ENCODE results near the gene EPHA10.

DNA sequence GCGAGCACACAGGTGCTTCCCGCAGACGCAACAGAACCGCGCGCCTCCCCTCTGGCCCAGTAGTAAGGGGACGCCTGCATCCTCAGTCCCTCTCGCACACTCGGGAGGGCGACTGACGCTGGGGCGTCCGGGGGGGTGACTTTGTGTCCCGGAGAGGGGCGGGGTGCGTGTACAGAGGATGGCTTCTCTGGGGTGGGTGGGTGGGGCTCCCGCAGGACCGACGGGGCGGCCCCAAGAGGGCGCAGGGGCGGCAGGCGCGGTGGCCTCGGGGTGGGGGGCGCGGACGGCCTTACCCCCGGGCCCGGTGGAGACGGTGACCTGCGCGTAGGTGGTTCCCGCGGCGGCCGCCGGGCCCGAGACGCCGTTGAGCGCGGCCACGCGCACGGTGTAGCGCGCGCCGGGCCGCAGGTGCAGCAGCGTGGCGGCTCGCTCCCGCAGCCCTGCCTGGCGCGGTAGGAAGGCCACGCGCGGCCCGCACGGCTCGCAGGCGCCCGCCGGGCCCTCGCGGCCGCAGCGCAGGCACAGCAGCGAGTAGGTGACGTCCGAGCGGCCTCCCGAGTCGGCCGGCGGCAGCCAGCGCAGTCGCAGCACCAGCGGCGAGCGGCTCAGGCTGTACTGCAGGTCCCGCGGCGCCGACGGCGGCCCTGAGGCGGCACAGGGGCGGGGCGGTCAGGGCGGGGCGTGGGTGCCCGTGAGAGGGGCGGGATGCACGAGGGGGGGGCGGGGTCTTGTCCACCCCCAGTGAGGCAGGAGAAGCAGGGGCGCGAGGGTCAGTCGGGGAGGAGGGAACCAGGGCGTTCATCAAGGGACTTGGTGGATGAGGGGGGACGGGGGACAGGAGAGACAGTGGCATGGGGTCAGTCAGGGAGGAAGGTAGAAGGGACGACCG is 12.1 kb downstream of the EPHA10 start:
- TF ChIP-seq POLR2A (IDR thresholded peaks at IDR 0.05) (no peak), POLR2AphosphoS5 (IDR thresholded peaks at IDR 0.05) (no peak)
- TF ChIP-seq, protein P1, sequence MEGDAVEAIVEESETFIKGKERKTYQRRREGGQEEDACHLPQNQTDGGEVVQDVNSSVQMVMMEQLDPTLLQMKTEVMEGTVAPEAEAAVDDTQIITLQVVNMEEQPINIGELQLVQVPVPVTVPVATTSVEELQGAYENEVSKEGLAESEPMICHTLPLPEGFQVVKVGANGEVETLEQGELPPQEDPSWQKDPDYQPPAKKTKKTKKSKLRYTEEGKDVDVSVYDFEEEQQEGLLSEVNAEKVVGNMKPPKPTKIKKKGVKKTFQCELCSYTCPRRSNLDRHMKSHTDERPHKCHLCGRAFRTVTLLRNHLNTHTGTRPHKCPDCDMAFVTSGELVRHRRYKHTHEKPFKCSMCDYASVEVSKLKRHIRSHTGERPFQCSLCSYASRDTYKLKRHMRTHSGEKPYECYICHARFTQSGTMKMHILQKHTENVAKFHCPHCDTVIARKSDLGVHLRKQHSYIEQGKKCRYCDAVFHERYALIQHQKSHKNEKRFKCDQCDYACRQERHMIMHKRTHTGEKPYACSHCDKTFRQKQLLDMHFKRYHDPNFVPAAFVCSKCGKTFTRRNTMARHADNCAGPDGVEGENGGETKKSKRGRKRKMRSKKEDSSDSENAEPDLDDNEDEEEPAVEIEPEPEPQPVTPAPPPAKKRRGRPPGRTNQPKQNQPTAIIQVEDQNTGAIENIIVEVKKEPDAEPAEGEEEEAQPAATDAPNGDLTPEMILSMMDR (IDR thresholded peaks at IDR 0.05), result no peak
